Stimulated activated naive CD8-positive, alpha-beta T cell treated with anti-CD3 and anti-CD28 coated beads, Interleukin-15, Interleukin-2, amounts not matched to agents 100 U/mL and 50 U/mL, for 24 hours (primary cell): ENCODE data around the gene TTBK1.
A peak's percentile ranks its signal among the peaks of the same experiment; 100 is the strongest.

Experiments
- ATAC-seq: fragments of 150-1000 bp; cut with Tn5 transposase; one replicate; pipeline ENCODE4 v1.10.0; 2021
- DNase-seq: peaks from one replicate; pipeline ENCODE4 v3.0.0; 2021

The TTBK1 gene

DNA sequence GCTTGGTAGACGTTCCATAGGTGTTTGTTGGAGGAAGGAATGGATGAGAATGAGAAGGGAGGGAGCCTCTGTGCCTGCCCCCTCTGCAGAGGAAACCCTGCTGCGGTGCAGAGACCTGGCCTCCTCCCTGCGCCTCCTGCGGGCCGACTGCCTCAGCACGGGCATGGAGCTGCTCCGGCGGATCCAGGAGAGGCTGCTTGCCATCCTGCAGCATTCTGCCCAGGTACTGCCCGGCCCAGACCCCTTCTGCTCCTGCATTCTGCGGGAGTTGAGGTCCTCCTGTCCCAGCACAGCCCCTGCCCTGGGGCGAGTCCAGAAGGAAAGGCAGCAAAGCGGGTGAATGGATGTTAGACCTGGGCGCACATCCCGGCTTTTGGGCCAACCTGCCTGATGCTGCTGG lies 20.1 kb upstream of the TTBK1 start:
- no peak for ATAC-seq
- DNase-seq: no peak

DNA sequence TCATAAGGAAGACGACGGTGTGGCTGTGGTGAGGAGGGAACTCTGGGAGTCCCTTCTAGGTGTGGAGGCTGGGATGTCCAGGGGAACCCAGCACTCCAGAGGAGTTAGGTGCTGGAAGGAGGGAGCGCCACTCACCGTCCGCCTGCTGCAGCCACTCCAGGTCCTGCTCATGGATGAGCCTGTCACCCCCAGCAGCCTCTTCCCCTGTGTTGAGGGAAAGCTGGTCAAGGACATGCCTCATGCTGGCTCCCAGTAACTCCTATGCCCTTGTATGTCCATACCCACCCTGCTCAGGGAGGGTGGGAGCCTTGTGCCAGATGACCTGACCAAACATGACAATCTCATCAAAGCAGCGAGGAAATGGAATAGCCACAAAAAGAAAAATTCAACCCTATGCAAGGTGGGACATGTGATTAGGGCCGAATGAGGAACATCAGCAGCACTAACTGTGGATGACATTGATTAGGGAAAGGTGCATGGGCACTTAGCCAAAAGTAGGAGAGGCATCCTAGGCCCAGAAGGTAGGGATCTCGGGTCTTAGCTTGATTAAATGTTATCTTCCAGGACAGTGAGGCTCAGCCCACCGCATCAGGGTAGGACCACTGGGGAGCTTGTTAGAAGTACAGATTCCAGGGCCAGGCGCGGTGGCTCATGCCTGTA lies 17.0 kb upstream of the TTBK1 start:
- DNase-seq (no peak), ATAC-seq (no peak)

DNA sequence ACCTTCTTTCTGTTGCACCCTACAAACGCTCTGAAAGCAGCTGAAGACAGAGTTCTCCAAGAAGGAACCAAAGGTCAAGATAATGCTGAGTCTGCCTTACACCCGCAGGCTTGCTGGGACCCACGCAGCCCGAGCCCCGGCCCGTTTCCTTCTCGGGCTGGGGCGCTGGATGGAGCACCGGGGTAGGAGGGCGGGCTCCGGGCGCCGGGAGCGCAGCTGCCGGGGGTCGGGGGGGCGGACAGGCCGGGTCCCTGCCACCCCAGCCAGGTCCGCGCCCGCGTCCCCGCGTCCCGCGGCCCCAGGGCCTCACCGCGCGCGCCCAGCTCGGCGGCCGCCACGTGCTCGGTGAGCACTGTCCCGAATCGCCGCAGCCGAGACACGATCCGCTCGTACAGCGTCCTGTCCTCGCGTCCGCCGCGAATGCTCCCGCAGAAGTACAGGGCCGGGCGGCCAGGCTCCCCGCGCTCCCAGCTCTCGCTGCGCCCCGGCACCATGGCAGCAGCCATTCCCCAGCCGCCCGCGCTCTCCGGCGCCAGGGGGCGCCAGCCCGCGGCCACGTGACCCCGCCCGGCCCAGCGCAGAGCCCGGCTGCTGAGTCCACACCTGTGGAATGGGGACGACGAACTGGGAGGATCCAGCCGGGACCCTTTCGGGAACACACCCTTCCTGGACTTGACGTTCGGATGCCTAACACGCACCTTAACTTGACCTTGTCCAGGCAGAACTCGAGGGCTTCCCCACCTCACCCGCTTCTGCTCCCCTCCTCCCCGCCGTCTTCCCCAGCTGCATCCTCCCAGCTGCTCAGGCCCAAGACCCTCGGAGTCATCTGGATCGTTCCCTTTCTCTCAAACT lies 14.1 kb upstream of the TTBK1 start, which contains the start of gene DNPH1:
TSS of gene DNPH1 (minus strand) at position 531 of the 852 bp plus-strand sequence. CDS start at position 506, 25 bp downstream.
- DNase-seq (peak; percentile 87), ATAC-seq (peak; percentile 88)

GRCh38 chr6:43229803-43230620 lies 13.3 kb upstream of the TTBK1 start:
- no peak for DNase-seq

GRCh38 chr6:43231053-43231452 lies 12.2 kb upstream of the TTBK1 start:
- no peak for DNase-seq
- no peak for ATAC-seq

More at GRCh38 chr6:43229803-43230620, 13.3 kb upstream of the TTBK1 start:
- ATAC-seq: no peak

- no peak for ATAC-seq
These were observed 11.4 kb upstream of the TTBK1 start for GRCh38 chr6:43231735-43232450.

GRCh38 chr6:43235841-43236240 lies 7.4 kb upstream of the TTBK1 start:
- DNase-seq (no peak), ATAC-seq (no peak)

More at GRCh38 chr6:43231735-43232450, 11.4 kb upstream of the TTBK1 start:
- no peak for DNase-seq

- DNase-seq (no peak), ATAC-seq (no peak)
These were observed 4.2 kb upstream of the TTBK1 start for GRCh38 chr6:43239054-43239453.

- DNase-seq: no peak
- no peak for ATAC-seq
These were observed 2.3 kb upstream of the TTBK1 start for GRCh38 chr6:43240950-43241349.

GRCh38 chr6:43241446-43241845 lies 1.8 kb upstream of the TTBK1 start:
- ATAC-seq: no peak

GRCh38 chr6:43243664-43244321 lies 512 bp downstream of the TTBK1 start:
- no peak for DNase-seq
- ATAC-seq: no peak

More at GRCh38 chr6:43241446-43241845, 1.8 kb upstream of the TTBK1 start:
- no peak for DNase-seq

GRCh38 chr6:43246301-43247113 lies 3.2 kb downstream of the TTBK1 start:
- peak; percentile 39 for DNase-seq
- peak; percentile 17 for ATAC-seq

GRCh38 chr6:43247114-43247999 lies 4.1 kb downstream of the TTBK1 start:
- DNase-seq (peak; percentile 86), ATAC-seq (peak; percentile 98)

DNA sequence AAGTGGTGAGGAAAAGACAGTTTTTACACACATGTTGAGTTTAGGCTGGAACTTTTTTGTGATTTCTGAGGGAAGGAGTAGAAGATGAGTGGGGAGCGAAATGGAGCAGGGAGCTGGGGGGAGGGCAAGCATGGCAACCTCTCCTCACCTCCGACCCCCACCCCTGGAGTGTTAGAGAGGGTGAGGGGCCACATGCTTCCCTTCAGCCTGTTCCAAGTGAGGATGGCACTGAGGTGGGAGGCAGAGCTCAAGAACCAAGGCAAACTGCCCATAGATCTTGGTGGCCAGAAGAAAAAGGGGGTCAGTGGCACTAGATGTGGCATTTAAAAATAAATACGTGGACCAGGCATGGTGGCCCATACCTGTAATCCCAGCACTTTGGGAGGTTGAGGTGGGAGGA lies 4.8 kb downstream of the TTBK1 start:
- ATAC-seq: no peak
- DNase-seq: no peak

DNA sequence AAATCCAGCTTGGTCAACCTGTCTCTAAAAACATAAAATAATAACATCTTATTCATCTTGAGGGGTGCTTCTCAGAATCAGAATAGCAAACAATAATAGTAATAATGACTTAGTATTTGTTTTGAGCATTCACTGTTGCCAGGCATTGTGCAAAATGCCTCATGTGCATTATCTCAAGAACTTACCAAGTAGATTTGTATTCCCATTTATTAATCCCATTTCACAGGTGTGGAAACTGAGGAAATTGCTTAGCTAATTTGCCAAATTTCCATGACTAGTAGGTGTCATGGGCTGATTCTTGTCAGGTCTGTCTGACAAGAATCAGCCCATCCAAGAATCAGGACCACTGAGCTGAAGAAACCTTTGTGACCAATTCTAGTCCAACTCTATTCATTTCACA lies 5.5 kb downstream of the TTBK1 start:
- DNase-seq: no peak
- no peak for ATAC-seq

- DNase-seq (peak; percentile 34), ATAC-seq (no peak)
These were observed 7.7 kb downstream of the TTBK1 start for GRCh38 chr6:43250992-43251373.

GRCh38 chr6:43253401-43253800 lies 10.1 kb downstream of the TTBK1 start:
- ATAC-seq (no peak), DNase-seq (no peak)

DNA sequence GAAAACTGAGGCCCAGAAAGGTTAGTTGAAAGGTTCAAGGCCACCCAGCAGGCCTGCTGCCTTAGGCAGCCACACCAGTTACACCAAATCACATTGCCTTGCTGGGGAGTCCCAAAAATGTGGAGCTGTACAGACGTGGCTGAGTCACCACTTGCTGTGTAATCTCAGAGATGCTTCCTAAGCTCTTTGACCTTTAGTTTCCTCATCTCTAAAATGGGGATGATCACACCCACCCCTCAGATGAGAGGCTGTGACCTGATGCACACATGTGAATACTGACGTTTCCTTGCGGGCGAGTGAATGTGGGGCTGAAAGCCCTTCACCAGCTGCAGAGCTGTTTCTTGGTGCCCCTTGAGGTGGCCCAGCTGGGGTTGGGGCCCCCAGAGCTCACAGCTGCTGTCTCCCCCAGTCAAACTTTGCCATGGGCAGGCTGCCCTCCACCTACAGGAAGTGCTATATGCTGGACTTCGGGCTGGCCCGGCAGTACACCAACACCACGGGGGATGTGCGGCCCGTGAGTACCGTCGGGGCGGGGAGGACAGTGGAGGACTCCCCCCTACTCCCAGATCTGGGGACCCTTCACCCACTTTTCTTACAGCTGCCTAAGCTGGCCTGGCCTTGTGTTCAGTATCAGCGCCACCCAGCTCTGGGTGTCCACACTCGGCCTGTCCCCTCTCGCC lies 11.0 kb downstream of the TTBK1 start:
- DNase-seq (peak; percentile 37), ATAC-seq (peak; percentile 80)

DNA sequence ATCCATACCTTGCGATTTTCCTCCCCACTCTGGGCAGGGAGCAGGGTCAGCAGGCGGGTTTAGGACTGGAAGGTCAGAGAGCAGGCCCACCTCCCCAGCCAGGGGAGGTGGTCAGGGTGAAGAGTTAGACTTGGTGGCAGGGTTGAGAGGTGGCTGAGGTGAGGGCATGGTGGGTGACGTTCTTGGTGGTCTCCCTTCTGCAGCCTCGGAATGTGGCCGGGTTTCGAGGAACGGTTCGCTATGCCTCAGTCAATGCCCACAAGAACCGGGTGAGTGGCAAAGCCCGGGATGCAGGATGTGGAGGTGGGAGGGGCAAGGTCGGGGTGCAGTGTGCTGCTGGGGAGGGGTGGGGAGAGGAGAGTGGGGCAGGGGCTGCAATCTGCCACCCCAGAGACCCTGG lies 11.6 kb downstream of the TTBK1 start:
- ATAC-seq (no peak), DNase-seq (no peak)
